Hepatocyte (in vitro differentiated cells): ENCODE measurements around the gene BTG3.

Experiments
- CTCF ChIP-seq: fragments of 200-600 bp; sonication (generic); IDR thresholded peaks from 2 replicates; pipeline ENCODE4 v1.5.1; 2016; ENCODE audit warnings: antibody characterized with exemption, mild to moderate bottlenecking; ENCODE audit not compliant: poor library complexity
- EZH2 ChIP-seq: fragments of 200-600 bp; sonication (generic); IDR thresholded peaks from 2 replicates; pipeline ENCODE4 v1.6.1; 2016; ENCODE audit warnings: antibody characterized with exemption, mild to moderate bottlenecking, borderline replicate concordance

GRCh38 chr21:17650292-17650691 is 37.6 kb upstream of the BTG3 start:
- TF ChIP-seq EZH2, result no peak
- TF ChIP-seq CTCF, result no peak
